NCI-H524 (cell line): ENCODE measurements around the gene ACYP2.
"Not testable (repeated sequence)": the region's sequence is repeated elsewhere in the genome, so short reads cannot be mapped to it uniquely, and the experiment has no call there.

Source experiments
- DNase-seq, 2 experiments: peaks; one replicate each; lab custom pipeline; 2025; lab: John Stamatoyannopoulos, UW

The ACYP2 gene

GRCh38 chr2:54115284-54116137 is at the start of gene ACYP2:
Gene ACYP2, plus strand, starts transcription at chr2:54115615.
- DNase-seq = peak; percentile 95 to 97

- no peak for DNase-seq
These were observed 49.5 kb upstream of the ACYP2 start for GRCh38 chr2:54065891-54066290.

- DNase-seq = no peak
These were observed 47.5 kb upstream of the ACYP2 start for GRCh38 chr2:54067851-54068375.

GRCh38 chr2:54072483-54072882 is 42.9 kb upstream of the ACYP2 start:
- DNase-seq = not testable (repeated sequence)

GRCh38 chr2:54073796-54074195 is 41.6 kb upstream of the ACYP2 start:
- DNase-seq = no peak

- DNase-seq = no peak
These were observed 40.6 kb upstream of the ACYP2 start for GRCh38 chr2:54074606-54075341.

- no peak for DNase-seq
These were observed 38.8 kb upstream of the ACYP2 start for GRCh38 chr2:54076586-54076985.

GRCh38 chr2:54077088-54077900 is 38.1 kb upstream of the ACYP2 start:
- DNase-seq = no peak

GRCh38 chr2:54079331-54079730 is 36.1 kb upstream of the ACYP2 start:
- DNase-seq = no peak

GRCh38 chr2:54081574-54081973 is 33.8 kb upstream of the ACYP2 start:
- no peak for DNase-seq

- peak in 1 of 2 experiments; percentile 13 for DNase-seq
These were observed 32.4 kb upstream of the ACYP2 start for GRCh38 chr2:54083021-54083420.

- DNase-seq = peak in 1 of 2 experiments; percentile 11
These were observed 32.0 kb upstream of the ACYP2 start for GRCh38 chr2:54083445-54083844.

- peak in 1 of 2 experiments; percentile 29 for DNase-seq
These were observed 30.8 kb upstream of the ACYP2 start for GRCh38 chr2:54084600-54084999.

GRCh38 chr2:54085069-54085468 is 30.3 kb upstream of the ACYP2 start:
- no peak for DNase-seq

- no peak for DNase-seq
These were observed 29.3 kb upstream of the ACYP2 start for GRCh38 chr2:54086157-54086556.

GRCh38 chr2:54088191-54088634 is 27.2 kb upstream of the ACYP2 start:
- DNase-seq = no peak

GRCh38 chr2:54088719-54089118 is 26.7 kb upstream of the ACYP2 start:
- DNase-seq = no peak

GRCh38 chr2:54090521-54091117 is 24.8 kb upstream of the ACYP2 start:
- DNase-seq = no peak

- DNase-seq = no peak
These were observed 22.5 kb upstream of the ACYP2 start for GRCh38 chr2:54092940-54093339.

GRCh38 chr2:54095406-54095805 is 20.0 kb upstream of the ACYP2 start:
- not testable (repeated sequence) for DNase-seq

- not testable (repeated sequence) for DNase-seq
These were observed 19.3 kb upstream of the ACYP2 start for GRCh38 chr2:54096141-54096540.

- DNase-seq = no peak
These were observed 18.3 kb upstream of the ACYP2 start for GRCh38 chr2:54097124-54097523.
